Stimulated activated CD4-positive, alpha-beta T cell treated with anti-CD3 and anti-CD28 coated beads, TNF-alpha, amount 100 ng/mL, for 48 hours (primary cell): ENCODE data around the gene SYNDIG1L.
A peak's percentile ranks its signal among the peaks of the same experiment; 100 is the strongest.
"Not testable (repeated sequence)": the region's sequence is repeated elsewhere in the genome, so short reads cannot be mapped to it uniquely, and the experiment has no call there.

Experiments used
- DNase-seq, 3 donors: peaks; one replicate each; pipeline ENCODE4 v3.0.0-alpha.2; 2020; ENCODE audit warnings: low read depth in 3 of 3

The SYNDIG1L gene

DNA sequence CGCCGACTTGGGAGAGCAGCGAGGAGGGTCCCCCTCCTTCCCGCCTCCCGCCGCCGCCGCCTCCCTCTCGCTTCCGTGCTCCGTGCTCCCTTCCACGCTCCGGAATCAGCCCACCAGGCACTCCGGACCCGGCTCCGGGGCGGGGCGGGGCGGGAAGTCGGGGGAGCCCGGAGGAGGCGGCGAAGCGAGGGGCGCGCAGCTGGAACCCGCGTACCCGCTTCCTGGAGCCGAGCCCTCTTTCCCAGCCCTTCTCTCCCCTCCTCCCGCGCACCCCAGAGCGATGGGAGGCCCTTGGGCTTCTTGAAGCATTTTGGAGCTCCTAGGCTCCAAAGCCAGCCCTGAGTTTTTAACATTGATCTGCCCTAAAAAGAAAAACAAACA lies at the start of gene SYNDIG1L:
Gene SYNDIG1L (minus strand): TSS at position 9 of the 381 bp plus-strand sequence. CDS start 16,466 bp downstream, outside the sequence.
- no peak for DNase-seq

DNA sequence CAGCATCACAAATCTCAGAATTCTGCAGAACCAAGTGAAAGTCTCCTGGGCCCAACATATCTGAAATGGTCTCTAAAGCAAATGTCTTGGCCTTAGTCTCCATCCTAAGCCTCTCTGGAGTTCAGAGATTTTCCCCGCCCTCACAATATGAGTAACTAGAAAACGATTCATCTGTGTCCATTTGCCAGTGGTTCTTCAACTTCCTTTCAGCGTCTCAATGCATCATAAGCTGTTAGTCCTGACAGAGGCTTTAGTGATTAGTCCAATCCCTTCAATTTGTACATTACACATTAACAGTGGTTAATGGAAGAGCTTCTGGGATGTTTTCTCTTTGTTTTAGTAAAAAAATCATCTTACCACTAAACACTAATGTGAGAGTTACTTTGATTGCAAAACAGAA lies 49.7 kb upstream of the SYNDIG1L start:
- no peak for DNase-seq

DNA sequence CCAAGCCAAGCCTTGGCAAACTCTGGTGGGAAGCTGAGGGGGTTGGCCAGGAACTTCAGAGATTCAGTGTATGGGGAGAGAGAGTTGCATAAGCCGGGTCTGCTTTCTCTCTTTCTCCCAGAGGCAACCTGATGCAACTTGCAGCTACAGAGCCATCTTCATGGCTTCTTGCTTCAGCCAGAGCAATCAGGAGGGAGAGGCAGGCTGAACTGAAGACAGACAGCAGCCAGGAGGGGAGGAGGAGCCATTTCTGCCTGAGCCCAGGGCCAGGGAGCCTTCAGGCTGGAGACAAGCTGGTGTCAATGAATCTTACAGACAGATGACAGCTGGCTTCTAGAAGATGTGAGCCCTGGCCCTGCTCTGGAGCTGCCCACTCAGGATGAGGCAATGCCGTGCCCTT lies 48.4 kb upstream of the SYNDIG1L start:
- no peak for DNase-seq

DNA sequence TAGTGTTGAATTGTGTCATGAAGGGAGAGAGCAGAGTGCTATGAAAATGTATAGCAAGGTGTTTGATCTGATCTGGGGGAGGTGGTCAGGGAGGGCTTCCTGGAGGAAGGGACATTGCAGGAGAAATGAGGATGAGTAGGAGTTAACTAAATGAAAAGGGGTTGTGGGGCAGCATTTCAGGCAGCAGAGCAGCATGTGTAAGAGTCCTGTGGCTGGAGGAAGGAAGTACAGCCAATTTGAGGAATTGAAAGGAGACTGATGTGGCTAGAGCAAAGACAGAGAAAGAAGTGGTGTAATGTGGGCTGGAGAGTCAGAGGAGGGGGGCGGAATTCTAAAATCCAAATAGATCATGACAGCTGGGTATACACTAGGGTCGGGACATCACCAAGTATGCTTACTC lies 46.6 kb upstream of the SYNDIG1L start:
- DNase-seq, result no peak

DNA sequence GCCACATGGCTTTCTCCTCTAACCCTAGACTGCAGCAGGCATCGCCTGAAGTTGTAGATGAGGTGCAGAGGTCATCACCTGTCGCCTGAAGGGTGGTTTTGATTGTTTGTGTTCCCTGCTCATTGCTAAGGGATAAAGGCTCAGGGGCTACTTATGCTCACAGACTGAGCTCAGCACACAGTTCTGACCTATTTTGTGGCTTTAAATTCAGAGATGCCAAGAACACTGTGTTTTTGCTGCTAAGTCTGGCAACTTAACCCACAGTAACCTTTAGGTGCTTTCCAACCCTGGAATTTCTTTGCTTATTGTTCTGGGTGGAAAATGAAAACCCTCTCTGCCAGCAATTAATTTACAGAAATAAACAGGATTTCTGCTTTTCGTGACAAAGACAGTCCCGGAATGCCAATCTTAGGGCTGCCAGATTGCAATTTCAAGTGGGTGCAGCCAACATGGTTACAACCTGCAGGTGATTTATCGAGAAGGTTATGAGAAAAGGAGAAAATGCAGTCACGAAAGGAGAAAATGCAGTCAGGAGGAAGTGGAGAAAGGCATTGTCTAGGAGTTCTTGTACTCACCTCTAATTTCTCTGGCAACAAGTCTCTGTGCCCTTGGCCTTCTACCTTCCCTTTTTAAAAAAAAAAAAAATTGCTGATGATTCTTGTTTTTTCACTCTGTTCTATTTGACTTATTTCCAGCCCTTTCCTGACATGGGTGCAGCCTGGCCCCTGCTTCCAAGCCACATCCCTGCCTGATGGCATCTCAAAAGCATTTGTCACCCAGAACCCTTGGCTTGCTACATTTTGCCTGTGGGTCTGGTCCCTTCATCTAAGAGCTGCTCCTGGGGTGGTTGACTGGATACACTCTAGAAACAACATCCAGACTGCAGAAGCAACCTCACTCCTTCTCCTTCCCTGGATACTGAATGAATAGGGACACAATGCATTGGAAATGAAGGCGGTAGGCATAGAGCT lies 43.8 kb upstream of the SYNDIG1L start:
- DNase-seq, result no peak

DNA sequence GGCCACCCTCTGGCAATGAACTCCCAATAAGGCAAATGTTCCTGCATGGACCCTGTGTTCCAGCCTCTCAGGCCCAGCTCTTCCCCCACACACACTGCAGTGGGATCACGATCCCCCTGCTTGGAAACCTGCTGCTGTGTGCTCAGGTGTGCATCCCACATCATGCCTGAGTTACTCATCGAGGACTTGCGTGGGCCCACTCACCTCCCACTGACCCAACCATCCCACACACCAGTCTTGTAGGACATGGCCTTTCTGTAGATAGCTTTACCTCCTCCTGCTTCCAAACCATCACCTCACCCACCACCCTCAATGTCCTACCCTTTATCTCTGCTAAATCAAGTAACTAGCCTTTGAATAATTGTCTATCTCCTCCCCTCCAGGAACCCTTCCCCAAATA lies 42.5 kb upstream of the SYNDIG1L start:
- DNase-seq, result no peak

DNA sequence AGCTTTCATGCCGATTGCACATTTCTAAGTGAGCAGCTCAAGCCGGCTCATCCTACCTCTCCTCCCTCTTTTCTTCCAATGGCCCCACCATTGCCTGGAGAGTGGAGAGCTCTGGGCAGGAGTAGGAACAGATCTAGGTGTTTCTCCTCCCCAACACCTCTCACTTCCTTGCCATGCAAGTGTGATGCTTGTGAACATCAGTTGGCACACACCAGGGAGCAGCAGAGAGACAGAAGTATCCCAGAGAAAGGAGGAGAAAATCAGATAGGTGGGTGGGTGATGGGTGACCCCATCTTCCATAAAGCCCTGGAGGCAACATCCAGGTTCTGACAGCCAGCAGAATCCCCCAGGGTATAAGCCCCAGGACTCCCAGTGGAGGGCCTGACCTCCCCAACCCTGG lies 39.3 kb upstream of the SYNDIG1L start:
- DNase-seq, result no peak

DNA sequence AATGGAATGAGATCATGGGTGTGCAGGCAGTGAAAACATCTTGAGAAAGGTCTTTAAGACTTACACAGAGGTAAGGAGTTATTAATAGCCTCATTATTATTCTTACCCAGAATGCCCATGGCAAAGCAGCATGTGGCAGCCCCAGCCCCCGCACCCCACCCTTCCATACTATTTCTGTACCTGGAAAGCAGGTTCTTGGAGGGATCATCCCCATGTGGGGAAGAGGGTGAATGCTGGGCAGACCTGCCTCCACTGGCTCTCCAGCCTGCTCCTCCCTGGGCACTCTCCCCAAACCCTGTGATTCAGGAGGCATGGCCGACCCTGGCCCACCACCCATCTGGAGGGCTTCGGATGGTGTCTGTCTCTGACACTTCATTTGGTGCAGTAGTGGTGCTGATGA lies 38.8 kb upstream of the SYNDIG1L start:
- DNase-seq, result no peak

DNA sequence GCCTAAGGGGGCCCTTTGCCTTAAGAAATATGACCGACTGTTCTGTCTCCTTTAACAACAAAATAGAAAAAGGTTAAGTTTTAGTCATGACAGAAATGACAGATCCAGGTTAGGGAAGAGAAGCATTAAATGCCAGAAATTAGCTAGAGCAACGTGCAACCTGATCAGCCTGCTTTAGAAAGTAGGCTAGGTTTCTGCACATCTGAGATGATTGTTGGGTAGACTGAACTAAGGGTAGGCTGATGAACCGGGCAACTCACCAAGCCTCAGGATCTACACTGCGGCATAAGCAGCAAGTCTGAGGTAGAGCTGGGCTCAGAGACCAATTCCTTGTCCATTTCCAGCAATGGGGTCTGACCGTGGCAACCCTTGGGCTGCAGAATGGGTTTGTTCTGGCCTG lies 37.7 kb upstream of the SYNDIG1L start:
- DNase-seq, result no peak

DNA sequence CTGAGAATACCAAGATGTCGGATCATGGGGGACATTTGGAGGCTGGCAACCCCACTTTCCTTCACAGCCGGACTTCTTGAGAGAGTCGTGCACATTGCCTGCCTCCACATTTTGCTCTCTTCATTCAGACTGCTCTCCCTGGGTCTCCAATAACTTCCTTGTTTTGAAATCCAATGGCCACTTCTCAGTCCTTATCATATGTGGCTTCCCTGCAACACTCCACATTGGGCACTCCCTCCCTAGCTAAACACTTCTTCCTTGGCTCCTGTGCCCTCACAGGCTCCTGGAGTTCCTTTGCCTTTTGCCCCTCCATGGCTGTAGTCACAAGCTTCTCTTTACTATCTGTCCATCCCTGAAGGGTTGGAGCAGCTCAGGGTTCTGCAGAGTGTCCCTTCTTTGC lies 37.0 kb upstream of the SYNDIG1L start:
- no peak for DNase-seq

DNA sequence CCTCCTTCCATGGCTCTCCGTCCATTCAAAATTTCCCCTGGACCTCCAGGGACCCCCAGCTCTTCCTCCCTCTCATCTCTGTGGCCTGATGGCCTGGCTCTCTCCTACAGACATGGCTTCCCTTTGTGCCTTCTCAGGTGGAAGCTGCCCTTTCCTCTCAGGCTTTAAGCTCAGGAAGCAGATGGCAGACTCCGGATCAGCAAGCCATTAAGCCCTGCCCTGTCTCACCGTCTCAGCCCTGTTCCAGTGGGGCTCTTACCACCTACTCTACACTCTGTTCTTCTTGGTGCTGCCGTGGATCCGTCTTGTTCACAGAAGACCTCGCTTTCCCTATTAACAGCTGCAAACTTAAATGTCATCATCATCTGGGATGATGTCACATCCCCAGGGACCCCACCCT lies 34.0 kb upstream of the SYNDIG1L start:
- DNase-seq, result no peak

DNA sequence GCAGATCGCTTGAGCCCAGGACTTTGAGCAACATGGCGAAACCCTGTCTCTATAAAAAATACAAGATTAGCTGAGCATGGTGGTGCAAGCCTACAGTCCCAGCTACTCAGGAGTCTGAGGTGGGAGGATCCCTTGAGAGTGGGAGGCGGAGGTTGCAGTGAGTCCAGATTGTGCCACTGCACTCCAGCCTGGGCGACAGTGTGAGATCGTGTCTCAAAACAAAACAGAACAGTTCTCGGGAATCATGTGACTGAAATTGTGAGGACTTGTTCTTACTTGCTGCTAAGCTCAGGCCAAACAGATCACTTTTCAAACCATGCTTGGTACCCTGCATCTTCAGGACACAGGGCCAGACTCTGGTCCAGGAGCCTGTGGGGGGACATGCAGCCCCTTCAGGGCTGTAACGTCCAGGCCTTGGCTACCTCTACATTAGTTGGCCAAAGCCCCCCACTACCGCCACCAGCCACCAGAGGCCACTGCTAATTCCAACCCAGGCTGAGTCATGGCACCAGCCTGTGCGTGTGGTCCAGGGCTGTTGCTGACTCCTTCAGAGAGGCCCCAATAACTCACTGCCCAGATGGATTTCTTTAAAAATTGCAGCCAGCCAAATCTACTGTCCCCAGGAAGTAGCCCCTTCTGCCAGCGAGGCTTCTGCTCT lies 33.4 kb upstream of the SYNDIG1L start:
- DNase-seq, result peak; percentile 7 to 16 (median 13)

DNA sequence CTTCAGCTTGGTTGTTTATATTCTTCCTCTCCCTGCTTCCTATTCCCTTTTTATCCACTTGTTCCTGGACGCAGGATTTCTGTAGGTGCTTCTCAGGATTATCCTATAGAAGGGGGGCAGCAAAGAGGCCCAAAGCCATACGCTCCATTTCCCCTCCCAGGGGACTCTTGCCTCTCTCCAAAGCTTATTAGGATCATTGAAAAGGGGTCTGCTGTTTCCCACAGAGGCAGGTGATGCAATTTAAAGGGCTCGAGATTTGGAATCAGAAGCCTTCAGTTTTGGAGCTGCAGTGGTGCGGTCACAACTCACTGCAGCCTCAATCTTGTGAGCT lies 31.5 kb upstream of the SYNDIG1L start:
- DNase-seq, result no peak

DNA sequence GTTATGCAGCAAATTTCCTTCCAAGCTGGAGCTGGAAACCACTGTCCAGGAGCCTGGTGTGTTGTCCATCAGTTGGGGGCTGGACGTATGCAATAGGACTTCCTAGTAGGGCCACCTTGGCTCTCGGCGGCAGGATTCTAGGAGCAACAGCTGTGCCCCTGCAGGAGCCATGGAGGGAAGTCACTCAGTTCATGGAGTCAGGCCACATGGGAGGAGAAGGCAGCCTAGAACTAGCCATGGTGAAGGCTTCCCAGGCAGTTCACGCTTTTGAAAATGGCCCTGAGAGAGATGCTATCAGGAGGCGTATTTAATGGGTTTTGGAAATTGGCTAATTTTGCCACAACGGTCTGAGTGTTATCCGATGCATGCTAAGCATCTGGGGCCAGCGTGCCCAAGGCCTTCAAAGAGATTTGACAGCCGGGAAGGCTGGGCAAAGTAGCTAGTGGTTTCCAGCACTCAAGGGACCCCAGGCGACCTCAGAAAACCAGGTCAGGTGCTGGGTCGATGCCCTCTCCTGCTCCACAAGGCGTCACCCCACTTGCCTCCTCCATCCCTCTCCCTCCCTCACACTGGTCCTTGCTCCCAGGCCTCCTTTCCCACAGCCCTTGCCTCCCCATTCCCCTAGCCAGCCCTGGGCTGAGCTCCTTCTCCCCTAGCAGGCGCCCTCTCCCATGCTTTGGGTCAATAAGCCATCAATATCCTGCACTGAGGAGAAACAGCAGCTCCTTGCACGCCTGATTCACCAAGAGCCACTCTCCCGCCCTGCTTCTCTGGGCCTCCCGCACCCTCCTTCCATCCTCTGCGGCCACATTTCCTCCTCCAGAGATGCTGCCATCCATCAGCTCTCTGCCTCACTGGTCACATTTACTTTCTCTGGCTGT lies 30.9 kb upstream of the SYNDIG1L start:
- DNase-seq, result no peak

DNA sequence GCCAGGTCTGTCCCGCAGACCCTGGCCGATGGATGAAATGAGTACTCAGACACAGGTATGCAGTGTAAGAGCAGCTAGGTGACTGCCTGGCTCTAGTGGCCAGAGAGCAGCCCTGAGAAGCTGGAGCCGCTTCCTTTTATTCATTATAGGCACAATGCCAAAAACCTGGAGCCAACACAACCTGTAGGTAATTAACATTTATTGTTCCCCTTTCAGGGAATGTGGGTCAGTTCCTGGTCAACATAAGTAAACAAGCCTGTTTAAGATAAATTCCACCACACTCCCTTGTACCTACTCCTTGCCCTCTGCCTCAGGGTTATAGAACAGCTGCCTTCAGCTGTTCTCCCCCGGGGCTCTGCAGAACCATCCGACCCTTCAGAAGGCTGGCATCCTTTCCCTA lies 28.4 kb upstream of the SYNDIG1L start:
- DNase-seq, result not testable (repeated sequence)

DNA sequence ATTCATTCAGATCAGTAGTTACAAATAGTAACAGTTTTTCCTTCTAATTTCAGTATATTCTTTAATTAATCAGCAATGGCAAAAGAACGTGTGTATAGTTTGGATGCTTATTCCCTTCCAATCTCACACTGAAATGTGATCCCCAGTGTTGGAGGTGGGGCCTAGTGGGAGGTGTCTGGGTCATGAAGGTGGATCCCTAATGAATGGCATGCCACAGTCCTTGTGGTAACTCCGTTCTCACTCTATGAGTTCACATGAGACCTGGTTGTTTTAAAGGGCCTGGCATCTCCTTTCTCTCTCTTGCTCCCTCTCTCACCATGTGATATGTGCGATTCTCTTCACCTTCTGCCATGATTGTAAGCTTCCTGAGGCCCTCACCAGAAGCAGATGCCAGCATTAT lies 18.9 kb upstream of the SYNDIG1L start:
- no peak for DNase-seq

DNA sequence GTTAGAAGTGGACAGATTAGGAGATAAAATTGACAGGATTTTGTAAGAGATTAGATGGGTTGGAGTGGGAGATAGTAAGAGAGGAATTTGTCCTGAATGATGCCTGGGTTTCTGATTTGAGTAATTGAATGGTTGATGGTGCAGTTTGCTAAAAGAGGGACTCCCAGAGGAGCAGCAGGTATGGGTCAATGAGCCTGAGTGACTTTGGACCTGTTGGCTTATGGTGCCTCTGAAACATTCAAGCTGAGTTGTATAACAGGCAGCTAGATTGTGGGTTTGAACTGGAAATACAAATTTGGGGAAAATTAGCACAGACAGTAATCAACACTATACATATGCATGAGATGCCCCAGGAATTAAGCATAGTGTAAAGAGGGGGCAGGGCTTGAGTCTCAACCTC lies 16.7 kb upstream of the SYNDIG1L start:
- DNase-seq, result no peak

DNA sequence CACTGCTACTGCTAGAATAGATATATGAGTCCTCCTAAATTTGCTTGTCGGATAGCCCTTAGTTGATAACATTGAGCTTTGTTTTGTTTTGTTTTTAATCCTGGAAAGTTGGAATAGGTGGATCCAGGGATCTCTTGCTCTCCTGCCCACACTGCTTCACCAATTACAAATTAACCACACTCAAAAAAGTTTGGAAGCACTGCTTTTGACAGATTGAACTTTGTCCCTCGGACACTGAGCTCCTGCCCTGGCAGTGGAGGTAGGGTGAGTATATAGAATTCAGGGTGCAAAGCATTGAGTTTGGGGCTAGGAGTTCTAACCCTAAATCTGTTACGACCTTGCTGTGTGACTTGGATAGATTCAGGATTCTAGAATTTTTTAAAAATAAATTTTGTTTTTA lies 15.1 kb upstream of the SYNDIG1L start:
- no peak for DNase-seq

DNA sequence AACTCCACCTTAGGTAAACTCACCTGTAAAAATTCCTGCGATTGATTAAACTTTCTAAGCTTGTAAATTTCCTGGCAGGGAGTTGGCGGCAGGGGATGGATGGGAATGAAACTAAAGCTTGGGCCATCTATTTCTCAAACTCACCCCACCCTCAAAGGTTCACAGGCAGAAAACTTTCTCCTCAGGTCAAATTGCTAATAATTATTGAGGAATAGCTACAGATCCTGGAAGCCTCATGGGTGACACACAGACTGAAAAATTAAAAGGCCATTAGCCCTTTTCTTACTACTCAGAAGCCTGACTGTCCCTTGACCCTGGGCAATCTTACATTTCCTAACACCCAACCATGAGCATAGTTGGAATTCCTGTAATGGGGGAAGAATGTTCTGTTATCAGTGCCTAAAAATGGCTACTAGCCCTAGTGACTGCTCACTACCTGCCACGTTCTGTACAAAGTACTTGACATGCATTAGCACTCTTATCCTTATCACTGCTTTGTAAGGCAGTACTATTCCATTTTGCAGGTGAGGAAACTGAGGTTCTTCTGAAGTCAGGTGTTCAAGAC lies 12.4 kb upstream of the SYNDIG1L start:
- DNase-seq, result no peak

DNA sequence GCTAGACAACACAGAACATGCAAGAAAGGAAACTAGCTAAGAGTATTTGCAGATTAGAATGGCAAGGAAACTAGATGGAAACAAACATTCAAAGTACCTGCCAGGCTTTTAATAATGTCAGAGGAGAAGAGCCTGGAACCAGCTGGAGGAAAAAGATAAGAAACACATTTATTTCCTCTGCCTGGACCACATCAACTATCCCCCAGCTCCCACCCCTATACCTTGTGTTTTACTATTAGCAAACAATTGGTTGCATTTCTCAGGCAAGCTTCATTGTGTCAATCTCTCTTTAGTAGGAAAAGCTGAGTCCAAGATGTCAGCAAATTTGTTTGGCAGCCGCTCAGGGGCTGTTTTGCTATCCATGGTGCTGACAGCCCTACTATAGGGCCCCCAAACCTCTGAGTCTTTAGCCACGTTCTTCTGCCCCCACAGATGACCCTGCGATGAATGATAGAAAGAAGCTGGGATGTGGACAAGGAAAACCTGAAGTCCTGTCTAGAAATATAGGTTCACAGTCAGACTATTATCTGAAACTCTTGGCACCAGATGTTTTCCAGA lies 11.6 kb upstream of the SYNDIG1L start:
- no peak for DNase-seq

DNA sequence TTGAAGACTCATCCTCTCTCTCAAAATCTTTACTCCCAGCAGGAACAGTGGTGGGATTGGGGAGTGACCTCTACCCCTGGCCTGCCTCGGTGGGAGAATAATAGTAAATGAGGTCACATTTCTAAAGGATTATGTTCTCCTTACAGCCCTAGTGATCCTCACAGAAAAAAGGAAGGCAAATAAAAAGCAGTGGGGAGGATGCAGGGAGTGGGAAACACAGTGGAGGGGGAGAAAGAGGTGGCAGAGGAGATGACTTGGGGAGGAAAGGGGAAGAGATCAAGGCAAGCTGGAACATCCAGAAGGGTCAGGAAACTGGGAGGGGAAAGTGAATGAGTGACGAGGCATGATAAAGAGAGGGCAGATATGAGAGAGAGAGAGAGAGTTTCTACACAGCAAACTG lies 8.3 kb upstream of the SYNDIG1L start:
- DNase-seq, result no peak

DNA sequence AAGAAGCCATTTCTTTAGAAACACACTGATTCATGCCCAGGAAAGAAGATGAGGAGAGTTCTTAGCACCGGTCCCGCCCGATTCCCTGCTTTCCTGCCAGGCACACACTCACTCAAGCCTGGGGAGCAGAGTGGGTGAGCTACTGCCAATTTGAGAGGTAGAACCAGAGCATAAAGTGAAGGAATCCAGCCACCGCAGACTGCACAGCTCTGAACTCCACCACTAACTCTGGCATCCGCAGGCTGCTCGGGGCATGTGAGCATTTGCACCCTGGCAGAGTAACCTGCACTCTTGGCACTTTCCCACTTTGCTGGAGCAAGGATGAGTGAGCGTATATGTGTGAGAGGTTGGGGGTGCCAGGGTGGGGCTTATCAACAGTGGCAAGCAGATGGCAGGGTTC lies 4.0 kb upstream of the SYNDIG1L start:
- no peak for DNase-seq
